GM21529 (cell line): ENCODE measurements around the gene FGF8.

Source experiments
- ATAC-seq: cut with Tn5 transposase; IDR thresholded peaks from one replicate; pipeline ENCODE4 v1.9.1; 2021; ENCODE audit not compliant: unreplicated experiment

FGF8 gene

DNA sequence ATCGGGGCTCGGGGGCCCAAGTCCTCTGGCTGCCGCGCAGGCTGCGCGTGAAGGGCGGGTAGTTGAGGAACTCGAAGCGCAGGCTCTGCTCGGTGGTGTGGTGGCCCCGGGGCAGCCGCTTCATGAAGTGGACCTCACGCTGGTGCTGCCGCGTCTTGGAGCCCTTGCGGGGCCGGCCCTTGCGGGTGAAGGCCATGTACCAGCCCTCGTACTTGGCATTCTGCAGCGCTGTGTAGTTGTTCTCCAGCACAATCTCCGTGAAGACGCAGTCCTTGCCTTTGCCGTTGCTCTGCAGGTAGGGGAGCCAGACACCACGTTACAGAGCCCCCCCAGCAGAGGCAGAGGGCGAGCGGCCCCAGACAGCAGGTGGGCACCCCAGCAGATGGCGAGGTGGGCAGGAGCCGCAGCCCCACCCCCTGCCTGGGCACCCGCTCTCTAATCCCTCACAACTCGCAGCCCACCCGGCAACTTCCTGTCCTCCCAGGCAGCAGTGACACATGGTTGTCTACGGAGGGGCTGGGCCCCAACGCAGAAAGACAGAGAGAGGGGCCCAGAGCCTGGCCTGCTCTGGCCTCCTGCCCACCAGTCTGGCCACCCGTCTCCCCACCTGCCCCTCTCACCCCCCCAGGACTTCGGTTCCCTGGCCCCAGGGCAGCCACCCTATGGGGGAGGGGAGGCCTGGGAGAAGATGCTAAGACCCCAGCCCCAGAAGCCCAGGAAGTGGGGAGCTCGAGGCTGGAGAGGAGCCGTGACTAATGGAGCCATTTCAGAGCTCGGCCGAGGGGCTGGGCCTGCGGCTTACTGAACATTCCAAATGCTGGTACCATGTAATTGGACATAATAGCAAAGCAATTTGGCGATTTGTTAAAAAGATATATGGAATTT lies 5.3 kb downstream of the FGF8 start:
- no peak for ATAC-seq

DNA sequence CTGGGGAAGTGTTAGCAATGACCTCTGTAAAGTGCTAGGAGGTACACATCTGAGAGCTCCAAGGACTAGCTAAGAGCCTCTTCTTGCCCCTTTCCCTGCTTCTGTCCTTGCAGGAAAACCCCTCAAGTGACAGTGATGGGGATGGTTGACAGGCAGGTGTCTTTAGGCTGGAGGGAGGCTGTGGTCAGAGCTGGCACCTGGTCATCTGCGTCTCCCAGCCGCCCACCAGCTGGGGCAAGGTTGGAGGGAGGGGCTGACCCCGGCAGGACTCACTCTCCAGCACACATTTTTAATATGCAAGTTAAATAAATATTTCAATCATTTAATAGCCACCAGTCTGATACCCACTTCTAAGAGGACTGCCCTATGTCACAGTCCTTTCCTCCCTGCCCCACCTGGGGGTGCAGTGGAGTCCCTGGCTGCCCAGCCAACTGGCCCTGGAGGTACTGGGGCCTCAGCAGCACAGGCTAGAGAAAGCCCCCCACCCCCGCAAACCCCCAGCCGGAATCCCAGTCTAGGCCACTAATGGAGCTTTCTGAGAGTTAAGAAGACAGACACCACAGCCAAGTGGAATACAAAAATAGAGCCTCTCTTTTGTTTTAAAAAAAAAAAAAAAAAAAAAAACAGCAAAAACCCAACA lies 6.3 kb downstream of the FGF8 start:
- ATAC-seq, result no peak

DNA sequence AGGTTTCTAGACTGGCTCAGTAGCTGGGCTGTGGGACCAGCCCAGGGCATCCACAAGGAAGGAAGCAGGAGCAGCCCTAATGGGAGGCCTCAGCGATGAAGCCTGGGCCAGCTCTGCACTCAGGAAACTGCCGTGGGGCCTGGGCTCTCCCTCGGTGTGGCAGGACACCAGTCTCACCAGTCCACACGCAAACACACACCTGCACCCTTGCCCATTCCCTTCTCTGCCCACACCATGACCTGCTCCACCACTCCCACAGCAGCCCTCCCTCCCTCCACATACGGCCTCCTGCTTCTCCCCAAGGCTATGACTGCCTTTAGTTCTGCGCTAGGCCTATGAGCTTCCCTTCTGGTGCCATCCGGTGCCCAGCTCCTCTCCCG lies 7.1 kb downstream of the FGF8 start:
- no peak for ATAC-seq

DNA sequence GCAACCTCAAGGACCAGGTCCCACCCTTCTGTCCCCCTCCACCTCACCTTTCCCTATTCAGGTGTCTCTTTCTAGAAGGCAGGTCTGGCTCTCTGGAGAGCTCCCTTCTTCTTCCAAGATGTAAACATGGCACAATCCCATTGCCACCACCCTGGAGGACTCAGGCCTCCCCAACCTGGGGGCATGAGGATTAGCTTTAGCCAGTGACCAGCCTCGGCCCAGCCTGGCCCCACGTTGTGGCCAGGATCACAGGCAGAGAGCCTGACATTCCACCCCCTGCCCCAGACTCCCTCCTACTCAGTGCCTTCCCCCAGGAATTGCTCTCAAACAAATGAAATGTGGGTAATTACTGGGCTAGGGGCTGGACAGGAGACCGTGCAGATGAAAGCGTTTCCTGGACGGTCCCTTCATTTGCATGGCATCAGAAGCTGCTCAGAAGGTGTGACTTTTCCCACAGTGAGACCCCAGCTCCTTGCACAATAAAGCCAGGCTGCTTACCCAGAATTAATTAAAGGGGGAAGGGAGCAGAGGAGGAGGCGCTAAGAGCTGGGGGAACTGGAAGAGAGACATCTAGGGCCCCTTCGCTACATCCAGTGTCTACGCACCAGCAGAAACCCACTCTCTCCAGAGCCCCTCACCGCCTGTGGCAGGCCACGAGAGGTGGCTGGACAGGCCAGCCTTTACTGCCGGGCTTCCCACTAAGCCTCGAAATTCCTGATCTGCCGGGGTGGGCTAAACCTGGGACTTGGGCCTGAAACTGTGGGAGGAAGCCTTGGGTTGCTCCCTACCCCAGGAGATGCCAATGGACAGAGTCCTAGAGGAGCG lies 7.7 kb downstream of the FGF8 start:
- no peak for ATAC-seq

DNA sequence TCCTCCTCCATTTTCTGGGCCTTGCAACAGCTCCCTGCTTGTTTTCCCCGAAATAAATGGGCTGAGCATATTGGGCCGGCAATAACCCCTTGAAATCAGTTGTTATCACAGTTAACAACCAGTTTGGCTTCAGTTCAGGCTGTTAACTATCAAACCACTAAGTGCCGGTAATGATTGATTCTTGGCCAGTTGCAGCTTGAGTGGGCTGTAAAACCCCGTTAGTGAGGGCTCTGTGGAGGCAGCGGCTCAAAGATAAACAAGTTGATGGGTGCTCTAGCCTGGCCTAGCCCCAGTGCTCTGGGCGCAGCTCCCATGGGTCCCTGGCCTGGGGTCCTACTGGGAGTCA lies 8.3 kb downstream of the FGF8 start:
- ATAC-seq, result no peak

DNA sequence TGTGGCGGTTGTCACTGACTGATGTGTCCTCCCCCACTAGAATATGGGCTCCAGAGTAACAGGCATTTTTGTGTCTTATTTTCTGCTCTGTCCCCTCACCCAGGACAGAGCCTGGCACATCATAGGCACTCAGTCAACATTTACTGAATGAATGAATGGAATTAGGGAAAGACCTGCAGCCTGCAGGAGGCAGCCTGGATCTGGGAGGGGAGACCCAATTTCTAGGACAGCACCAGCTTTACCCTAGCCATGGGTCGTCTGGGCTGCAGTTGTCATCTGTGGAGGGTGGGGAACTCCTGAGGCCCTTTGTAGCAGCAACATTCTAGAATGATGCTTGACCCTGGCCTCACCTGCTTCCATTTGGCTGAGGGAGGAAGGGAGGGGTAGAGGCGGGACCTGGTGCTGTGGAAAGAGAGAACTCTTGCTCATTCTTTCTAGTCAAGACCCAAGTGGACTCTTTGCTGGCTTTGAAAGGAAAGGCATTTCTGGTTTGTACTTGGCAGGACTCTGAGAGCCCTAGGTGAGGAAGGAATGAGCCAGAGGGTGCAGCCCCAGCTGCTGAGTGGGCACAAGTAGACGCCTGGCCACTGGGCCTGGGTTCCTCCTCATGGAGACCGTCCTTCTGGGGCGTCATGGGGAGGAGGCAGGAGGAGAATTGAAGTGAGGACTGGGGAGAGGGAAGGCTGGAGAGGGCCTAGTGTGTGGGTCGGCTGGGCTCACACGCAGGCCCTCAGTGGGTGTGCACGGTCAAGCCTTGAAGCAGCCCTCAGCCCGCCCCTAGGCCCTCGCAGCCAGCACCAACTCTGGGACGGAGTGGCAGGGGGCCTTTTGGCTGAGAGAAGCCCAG lies 8.9 kb downstream of the FGF8 start:
- ATAC-seq, result no peak

DNA sequence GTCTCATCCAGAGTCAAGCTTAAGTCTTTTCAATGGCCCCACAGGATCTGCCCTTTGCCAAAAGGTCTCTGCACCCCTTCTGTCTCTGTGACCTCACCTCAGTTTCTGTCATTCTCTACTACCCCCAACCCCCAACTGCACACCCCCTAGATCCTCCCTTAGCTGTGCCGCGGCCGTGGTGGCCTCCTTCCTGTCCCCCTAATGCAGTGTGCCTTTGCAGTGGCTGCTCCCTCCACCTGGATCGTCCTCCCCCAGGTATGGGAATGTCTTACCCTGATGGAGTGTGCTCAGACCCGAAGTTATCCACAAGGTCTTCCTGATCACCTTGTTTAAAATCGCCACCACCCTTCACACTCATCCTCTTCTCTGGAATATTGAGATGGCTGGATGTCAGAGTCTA lies 9.6 kb downstream of the FGF8 start:
- ATAC-seq, result no peak

DNA sequence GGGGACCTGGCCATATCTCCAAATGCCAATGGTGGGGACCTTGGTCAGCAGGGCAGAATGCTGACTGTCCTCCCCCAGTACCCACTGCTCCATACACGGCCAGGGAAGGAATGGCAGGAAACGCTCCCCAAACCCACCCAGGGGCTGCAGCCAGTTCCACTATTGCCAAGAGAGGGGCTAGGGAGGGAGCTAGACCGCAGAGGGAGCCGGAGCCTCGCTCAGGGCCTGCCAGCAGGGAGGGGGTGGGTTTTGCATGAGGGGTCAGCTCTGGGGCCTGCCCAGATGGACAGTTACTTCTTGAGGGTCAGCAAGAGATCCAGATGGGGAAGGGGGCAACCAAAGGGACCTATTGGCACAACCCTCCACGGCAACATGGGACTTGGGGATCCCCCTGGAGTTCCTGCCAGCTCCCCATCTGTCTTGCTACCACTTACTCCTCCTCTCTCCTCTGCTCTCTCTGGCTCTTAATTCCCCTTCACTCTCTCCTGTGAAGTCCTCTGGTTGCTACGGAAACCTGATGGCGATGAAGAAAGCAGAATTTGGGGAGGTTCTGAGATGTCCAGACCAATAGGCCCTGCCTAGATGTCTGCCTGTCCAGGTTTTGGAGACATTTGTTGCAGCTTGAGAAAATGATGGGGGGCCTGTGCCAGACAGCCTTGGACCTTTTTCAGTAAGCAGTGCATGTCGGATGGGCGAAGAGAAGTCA lies 12.6 kb downstream of the FGF8 start:
- no peak for ATAC-seq

DNA sequence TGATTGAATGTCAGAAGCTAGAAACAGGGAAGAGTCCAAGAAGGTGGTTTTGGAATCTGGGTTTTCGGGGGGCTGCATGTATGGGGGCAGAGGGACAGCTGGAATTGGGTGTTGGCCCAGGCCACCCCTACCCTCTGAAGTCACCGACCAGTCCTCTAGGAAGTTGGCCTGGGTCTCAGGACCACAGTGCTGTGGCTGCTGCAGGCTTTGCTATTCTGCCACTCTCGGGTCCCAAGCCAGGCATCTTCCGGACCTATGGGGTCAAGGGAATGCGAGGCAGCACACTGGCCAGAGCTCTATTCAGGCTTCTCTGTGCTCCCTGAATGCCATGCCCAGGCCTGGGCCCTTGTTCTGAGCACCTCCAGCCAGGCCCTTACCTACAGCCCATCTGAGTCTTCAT lies 13.2 kb downstream of the FGF8 start:
- no peak for ATAC-seq

DNA sequence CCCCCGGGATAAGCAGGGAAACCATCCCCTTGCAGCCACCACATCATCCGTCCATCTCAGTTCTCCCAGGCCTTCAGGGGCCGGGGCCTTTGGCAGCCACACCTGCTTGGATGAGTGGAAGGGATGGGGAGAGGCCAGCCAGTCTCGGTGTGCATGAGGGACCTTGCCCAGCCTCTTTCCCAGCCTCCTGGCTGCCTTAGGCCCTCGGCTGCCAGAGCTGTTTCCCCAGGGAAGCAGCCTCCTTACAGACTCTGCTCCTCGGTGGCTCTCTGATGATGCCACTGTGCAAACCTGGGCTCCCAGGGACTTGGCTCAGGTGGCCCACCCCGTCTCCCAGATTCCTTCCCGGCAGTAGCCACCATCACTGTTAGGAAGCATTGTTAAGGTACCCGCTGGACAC lies 14.7 kb downstream of the FGF8 start:
- no peak for ATAC-seq

DNA sequence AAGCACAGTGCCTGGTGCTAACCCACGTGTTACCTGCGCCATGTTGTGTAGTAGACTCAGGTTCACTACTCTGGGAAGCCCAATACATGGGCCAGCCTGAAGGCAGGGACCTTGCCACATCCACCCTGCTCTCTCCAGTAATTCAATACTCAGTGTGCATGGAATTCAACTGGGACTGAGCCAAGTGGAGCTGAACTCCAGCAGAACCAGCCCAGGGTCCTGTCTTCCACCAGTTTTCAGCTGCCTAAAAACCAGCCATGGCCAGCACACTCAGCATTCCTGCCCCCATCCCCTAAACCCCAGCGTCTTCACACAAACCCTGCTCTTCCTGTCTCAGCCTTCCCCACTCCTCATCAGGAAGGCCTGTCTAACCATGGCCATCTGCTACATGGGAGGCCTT lies 15.4 kb downstream of the FGF8 start:
- ATAC-seq, result no peak

DNA sequence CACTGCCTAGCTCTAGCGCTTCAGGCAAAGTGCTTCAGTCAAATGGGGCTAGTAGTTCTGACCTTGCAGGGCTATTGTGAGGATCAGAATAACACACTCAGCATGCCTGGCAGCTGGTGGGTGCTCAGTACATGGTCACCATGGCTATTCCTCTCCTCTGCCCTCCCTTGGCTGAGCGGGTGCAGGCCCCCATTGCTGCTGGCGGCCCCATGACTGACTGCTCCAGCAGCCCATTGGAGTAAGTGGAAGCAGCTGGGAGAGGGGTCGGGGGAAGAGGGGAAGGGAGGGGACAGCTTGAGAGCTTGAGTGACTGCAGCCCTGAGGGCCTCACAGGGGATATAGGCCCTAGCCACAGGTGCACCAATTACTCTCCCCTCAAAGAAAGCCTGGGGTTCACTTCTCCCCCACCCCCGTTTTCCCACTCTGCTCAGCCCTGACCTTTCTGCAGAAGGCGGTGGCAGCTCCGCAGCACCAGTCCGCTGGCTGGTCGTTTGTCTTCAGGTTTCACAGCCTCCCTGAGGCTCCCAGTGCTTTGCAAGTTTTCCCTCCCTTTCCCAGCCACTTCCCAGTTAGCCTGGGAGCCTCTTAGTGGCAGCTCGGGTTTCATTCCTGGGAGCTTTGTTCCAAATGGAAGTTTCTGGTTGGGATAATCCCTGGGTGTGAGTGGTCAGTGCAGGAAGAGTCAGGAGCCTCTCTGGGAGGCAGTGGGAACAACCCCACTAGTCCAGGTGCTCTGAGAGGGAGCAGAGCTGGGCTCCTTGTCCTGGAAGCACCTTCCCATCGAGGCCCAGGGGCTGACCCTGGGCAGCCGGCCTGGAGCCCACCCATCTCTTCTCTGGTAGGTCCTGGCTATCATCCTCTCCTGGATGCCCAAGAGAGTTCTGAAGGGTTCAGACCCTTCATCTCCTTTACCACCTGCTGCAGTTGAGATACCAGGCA lies 16.3 kb downstream of the FGF8 start:
- ATAC-seq, result no peak

DNA sequence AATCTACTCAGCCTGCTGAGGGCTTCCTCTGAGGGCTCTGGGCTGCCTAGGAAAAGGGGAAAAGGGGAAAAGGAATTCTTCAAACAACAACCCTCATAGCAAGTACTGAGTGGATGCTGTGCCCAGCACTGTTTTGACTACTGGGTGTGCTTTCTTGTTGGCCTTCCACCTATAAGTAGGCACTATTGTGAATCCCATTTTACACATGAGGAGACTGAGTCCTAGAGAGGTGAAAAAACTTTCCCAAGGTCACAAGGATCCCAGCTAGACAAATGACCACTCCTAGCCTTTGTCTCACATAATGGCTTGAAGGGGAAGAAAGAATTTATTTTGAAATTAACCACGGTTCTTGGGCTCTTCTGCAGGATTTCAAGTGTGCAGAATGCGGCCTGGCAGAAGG lies 17.1 kb downstream of the FGF8 start:
- ATAC-seq, result no peak

DNA sequence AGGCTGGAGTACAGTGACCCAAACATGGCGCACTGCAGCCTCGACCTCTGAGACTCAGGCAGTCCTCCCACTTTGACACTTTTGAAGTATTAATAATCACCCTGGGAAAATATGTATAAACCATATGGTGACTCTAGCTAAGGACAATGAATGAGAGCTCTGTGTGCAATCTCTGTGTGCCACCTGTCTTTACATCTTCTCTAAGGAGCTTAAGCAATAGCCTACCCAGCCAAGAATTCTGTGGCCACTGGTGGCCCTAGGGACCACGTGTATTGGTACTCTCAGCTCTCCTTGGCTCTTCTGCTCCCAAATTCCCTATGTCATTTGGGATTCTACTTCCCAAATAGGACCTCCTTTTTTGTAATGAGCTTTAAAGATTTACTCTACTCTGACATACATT lies 23.7 kb downstream of the FGF8 start:
- no peak for ATAC-seq

DNA sequence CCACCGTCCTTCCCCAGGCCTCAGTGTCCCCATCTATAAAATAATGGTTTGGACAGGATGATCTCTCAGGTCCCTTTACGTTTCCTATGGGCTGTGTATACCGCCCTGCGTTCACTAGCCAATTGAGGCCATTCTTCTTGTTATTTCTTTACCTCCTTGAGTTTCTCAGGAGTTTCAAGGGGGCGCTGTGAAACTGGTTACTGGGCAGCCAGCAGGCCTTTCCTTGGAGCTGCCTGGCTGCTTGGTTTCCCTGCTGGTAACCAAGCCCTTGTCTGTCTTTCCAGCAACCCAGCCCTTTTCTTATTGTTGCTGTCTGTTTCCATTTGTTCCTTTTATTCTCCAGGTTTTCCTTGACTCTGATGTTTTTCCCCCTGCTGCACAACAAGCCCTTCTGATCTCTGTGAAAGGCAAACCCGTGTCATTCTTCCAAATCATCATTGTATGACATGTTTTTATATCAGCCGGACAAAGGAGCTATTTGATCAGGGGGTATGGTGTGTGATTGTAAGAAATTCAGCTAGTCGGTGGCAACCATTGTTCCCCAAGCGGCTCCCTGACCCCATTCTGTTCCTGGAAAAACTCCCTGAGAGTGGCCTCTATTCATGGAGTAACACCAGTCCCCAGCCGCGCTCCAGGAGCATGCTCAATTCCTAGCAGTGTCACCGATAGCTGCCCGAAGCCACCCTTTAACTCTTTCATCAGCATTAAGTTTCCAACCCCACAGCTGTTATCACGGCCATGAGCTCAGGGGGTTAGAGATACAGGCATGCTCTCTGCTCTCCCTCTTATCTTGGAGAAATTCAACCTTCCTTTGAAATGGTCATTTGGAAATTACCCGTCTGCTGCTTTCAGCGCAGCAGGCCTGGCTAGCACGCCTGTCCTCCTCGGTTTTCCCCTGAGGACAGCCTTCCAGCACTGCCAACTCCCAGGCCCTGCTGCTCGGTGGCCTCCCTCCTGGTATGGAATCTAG lies 26.6 kb downstream of the FGF8 start:
- ATAC-seq, result no peak

DNA sequence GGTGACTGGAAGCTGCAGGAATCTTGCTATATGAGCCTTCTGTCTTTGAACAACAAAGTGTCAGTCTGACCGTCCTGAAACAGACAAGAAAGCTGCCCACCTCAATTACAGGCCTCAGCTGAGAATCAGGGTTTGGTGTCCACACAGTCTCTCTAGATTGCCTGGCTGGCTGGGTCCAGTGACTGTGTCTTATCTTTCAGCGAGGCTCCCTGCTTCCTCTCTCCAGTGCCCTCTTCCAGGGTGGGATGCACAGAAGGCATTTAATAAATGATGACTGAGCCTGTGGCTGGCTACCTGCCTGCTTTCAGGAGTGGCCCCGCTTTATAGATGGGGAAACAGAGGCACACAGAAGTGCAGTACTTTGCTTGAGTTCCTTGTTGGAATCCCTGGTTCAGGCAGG lies 27.4 kb downstream of the FGF8 start:
- no peak for ATAC-seq

DNA sequence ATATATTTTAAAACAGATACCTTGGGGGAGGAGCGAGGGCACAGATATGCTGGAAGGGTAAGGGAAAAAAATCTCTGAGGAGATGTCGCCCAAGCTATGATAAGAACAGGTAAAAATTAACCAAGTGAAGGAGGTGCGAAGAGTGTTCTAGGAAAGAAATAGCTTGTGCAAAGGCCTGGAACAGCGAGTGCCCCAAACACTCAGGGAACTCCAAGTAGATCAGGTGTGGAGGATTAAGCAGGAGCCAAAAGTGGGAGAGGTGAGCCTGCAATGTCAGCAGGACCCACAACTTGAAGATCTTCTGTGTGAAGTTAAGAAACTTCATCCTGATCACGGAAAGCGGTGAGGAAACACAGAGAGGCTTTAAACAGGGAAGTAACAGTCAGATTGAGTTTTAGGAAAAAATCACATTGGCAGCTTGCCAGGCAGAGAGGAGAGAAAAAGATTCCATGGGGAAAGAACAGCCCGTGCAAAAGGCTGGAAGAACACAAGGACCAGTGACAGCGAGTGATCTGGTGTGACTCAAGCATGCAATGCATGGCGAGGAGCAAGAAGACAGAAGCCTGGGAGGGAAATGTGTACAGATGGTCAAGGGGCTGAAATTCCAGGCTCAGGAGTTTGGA lies 30.7 kb downstream of the FGF8 start:
- ATAC-seq, result no peak

DNA sequence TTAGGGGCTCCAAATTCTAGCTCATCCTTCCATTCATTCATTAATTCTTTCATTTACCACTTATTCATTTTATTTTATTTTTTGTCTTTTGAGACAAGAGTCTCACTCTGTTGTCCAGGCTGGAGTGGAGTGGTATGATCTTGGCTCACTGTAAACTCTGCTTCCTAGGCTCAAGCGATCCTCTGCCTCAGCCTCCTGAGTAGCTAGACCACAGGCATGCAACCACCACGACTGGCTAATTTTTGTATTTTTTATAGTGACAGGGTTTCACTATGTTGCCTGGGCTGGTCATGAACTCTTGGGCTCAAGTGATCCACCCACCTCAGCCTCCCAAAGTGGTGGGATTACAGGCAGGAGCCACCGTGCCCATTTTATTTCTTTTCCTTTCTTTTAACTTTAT lies 31.6 kb downstream of the FGF8 start:
- ATAC-seq, result no peak
